H1 (cell line): ENCODE results near the gene AGBL5.

Experiments
- CHD2 ChIP-seq: IDR thresholded peaks from 2 replicates; pipeline ENCODE4 v1.6.1; 2012; ENCODE audit warnings: low read length, improper control_type of control experiment
- CHD7 ChIP-seq: fragments of 300-600 bp; sonication (generic); IDR thresholded peaks from 2 replicates; pipeline ENCODE4 v1.7.1; 2012; ENCODE audit warnings: low read length, moderate library complexity, mild to moderate bottlenecking, inconsistent platforms; ENCODE audit not compliant: insufficient replicate concordance
- CTCF ChIP-seq, 3 experiments: IDR thresholded peaks; 1 replicate in 2 of 3; 2 replicates in 1 of 3; pipeline versions ENCODE4 v1.5.1 to v1.6.1; 2011; ENCODE audit warnings: low read length in 3 of 3, mild to moderate bottlenecking in 3 of 3, inconsistent platforms in 2 of 3, low read depth in 1 of 3, moderate library complexity in 1 of 3; ENCODE audit not compliant: insufficient read depth in 1 of 3; ENCODE audit errors: control extremely low read depth in 1 of 3
- EZH2 ChIP-seq: fragments of 200-600 bp; sonication (generic); IDR thresholded peaks from 2 replicates; pipeline ENCODE4 v1.7.1; 2012; ENCODE audit warnings: low read depth, mild to moderate bottlenecking, moderate library complexity, low read length, inconsistent platforms; ENCODE audit not compliant: severe bottlenecking
- JUND ChIP-seq: IDR thresholded peaks from 2 replicates; pipeline ENCODE4 v1.6.1; 2011; ENCODE audit warnings: mild to moderate bottlenecking, improper control_type of control experiment, low read length
- POLR2A ChIP-seq, 2 experiments: IDR thresholded peaks; 1 replicate in 1 of 2; 2 replicates in 1 of 2; pipeline ENCODE4 v1.6.1; 2011; ENCODE audit warnings: low read depth in 2 of 2, low read length in 2 of 2, mild to moderate bottlenecking in 2 of 2; ENCODE audit errors: control extremely low read depth in 1 of 2
- POLR2AphosphoS5 ChIP-seq: IDR thresholded peaks from 2 replicates; pipeline ENCODE4 v1.6.1; 2011; ENCODE audit warnings: low read depth, low read length
- RAD21 ChIP-seq, 2 experiments: IDR thresholded peaks in 1 of 2; conservative IDR thresholded peaks in 1 of 2; 2 replicates each; pipeline ENCODE4 v1.6.1; 2011; ENCODE audit warnings: low read depth in 2 of 2, low read length in 2 of 2, improper control_type of control experiment in 1 of 2, inconsistent platforms in 1 of 2, mild to moderate bottlenecking in 1 of 2, moderate library complexity in 1 of 2
- RFX5 ChIP-seq: IDR thresholded peaks from 2 replicates; pipeline ENCODE4 v1.6.1; 2011; ENCODE audit warnings: low read depth, low read length, improper control_type of control experiment, borderline replicate concordance
- SIN3A ChIP-seq, 2 experiments: IDR thresholded peaks in 1 of 2; conservative IDR thresholded peaks in 1 of 2; 2 replicates each; pipeline ENCODE4 v1.6.1; 2011 to 2012; ENCODE audit warnings: low read length in 2 of 2, improper control_type of control experiment in 1 of 2, low read depth in 1 of 2, mild to moderate bottlenecking in 1 of 2
- SP2 ChIP-seq: IDR thresholded peaks from 2 replicates; pipeline ENCODE4 v1.6.1; 2012; ENCODE audit warnings: mild to moderate bottlenecking, low read length, inconsistent platforms
- TF ChIP-seq, protein P1 (sequence below): IDR thresholded peaks from 2 replicates; pipeline ENCODE4 v1.6.1; 2011; ENCODE audit warnings: low read length, improper control_type of control experiment

GRCh38 chr2:27014771-27015433, 36.6 kb upstream of the AGBL5 start:
- TF ChIP-seq CTCF (IDR thresholded peaks at IDR 0.05; ENCODE audit: control extremely low read depth in 1 of 3, insufficient read depth in 1 of 3, low read depth in 1 of 3, low read length in 3 of 3) (no peak), CHD2 (no peak), SP2 (no peak), EZH2 (no peak), SIN3A (conservative IDR thresholded peaks at IDR 0.05 in 1 of 2, IDR thresholded peaks at IDR 0.05 in 1 of 2; ENCODE audit: low read depth in 1 of 2, low read length in 2 of 2) (no peak), RAD21 (IDR thresholded peaks at IDR 0.05 in 1 of 2, conservative IDR thresholded peaks at IDR 0.05 in 1 of 2; ENCODE audit: low read depth in 2 of 2, low read length in 2 of 2) (no peak), RFX5 (no peak), CHD7 (no peak), POLR2AphosphoS5 (no peak), JUND (no peak), POLR2A (IDR thresholded peaks at IDR 0.05; ENCODE audit: control extremely low read depth in 1 of 2, low read depth in 2 of 2, low read length in 2 of 2) (no peak)
- TF ChIP-seq, protein P1, sequence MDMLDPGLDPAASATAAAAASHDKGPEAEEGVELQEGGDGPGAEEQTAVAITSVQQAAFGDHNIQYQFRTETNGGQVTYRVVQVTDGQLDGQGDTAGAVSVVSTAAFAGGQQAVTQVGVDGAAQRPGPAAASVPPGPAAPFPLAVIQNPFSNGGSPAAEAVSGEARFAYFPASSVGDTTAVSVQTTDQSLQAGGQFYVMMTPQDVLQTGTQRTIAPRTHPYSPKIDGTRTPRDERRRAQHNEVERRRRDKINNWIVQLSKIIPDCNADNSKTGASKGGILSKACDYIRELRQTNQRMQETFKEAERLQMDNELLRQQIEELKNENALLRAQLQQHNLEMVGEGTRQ, result no peak
